ENCODE measurements around the gene WWOX. TPM values are rescaled to one million over a fixed set of nuclear protein-coding genes. Genes with fewer than 3 reads are reported as not detected.

Gene WWOX
- total and polyA plus RNA-seq, 2 donors (not counting 1 experiment from before 2014, with no cell fraction given), result 10.5 to 42.3 TPM

GRCh38 chr16:78633551-78633950 lies 534.1 kb downstream of the WWOX start:
- Histone ChIP-seq H3K9me3 (ENCODE audit: control extremely low read depth in 1 of 3, control insufficient read depth in 2 of 3, insufficient read depth in 1 of 3, low read length in 2 of 3) (peaks cover 0 to 15% (median 13%) of the 10 kb centered on the region in 3 donors), H3K9ac (ENCODE audit: low read length) (no peak overlapping the region), H3K4me3 (ENCODE audit: control extremely low read depth in 1 of 5, extremely low read depth in 1 of 5, insufficient read depth in 1 of 5, low read depth in 2 of 5, low read length in 4 of 5) (no peak overlapping the region), H4K20me1 (ENCODE audit: control insufficient read depth, insufficient read depth, low read length, poor library complexity, severe bottlenecking) (no peaks in the 10 kb centered on the region), H3K79me2 (ENCODE audit: control insufficient read depth, insufficient read depth, low read length) (no peaks in the 10 kb centered on the region), H2AFZ (ENCODE audit: insufficient read depth, low read depth, low read length, poor library complexity, severe bottlenecking) (no peak overlapping the region), H3K4me1 (ENCODE audit: control insufficient read depth in 2 of 2, insufficient read depth in 2 of 2, low read length in 2 of 2) (no peaks in the 10 kb centered on the region), H3K4me2 (replicated peaks; ENCODE audit: low read depth, low read length, poor library complexity, severe bottlenecking) (no peak overlapping the region), H3K27me3 (replicated peaks in 1 of 4; ENCODE audit: control extremely low read depth in 1 of 4, control insufficient read depth in 3 of 4, insufficient read depth in 4 of 4, low read length in 3 of 4) (no peaks in the 10 kb centered on the region), H3K27ac (ENCODE audit: low read length in 2 of 2) (no peak overlapping the region), H3K36me3 (replicated peaks in 1 of 2; ENCODE audit: control extremely low read depth in 1 of 2, control insufficient read depth in 1 of 2, extremely low read depth in 1 of 2, insufficient read depth in 2 of 2, low read length in 1 of 2) (no peaks in the 10 kb centered on the region)
- POLR2A ChIA-PET, result no interaction called here
- Mint-ChIP-seq H3K4me1 (no peaks in the 10 kb centered on the region), H3K27ac (no peak overlapping the region), H3K4me3 (no peak overlapping the region), H3K27me3 (no peaks in the 10 kb centered on the region), H3K9me3 (ENCODE audit: insufficient read depth) (peaks cover 12% of the 10 kb centered on the region)
- no peak for ATAC-seq (ENCODE audit: low read depth)
- TF ChIP-seq EZH2 (IDR thresholded peaks at IDR 0.05; ENCODE audit: borderline replicate concordance, insufficient read depth, low read depth, low read length, poor library complexity, severe bottlenecking) (no peak), CTCF (IDR thresholded peaks at IDR 0.05) (no peak)
- intact Hi-C loops (cut with micrococcal nuclease), result no loop called here
- over 99% methylated on average over 9 of the region's 12 CpGs for WGBS (ENCODE audit: insufficient coverage)
- no peak for DNase-seq
- CTCF ChIA-PET, result no interaction called here

- Histone ChIP-seq H4K20me1 (ENCODE audit: control insufficient read depth, insufficient read depth, low read length, poor library complexity, severe bottlenecking) (no peaks in the 10 kb centered on the region), H3K4me1 (ENCODE audit: control insufficient read depth in 2 of 2, insufficient read depth in 2 of 2, low read length in 2 of 2) (no peaks in the 10 kb centered on the region), H3K9ac (ENCODE audit: low read length) (no peak overlapping the region), H3K4me2 (replicated peaks; ENCODE audit: low read depth, low read length, poor library complexity, severe bottlenecking) (no peak overlapping the region), H3K4me3 (ENCODE audit: control extremely low read depth in 1 of 5, extremely low read depth in 1 of 5, insufficient read depth in 1 of 5, low read depth in 2 of 5, low read length in 4 of 5) (no peak overlapping the region), H3K9me3 (ENCODE audit: control extremely low read depth in 1 of 3, control insufficient read depth in 2 of 3, insufficient read depth in 1 of 3, low read length in 2 of 3) (peaks cover 0 to 11% (median 0%) of the 10 kb centered on the region in 3 donors), H3K79me2 (ENCODE audit: control insufficient read depth, insufficient read depth, low read length) (no peaks in the 10 kb centered on the region), H3K36me3 (replicated peaks in 1 of 2; ENCODE audit: control extremely low read depth in 1 of 2, control insufficient read depth in 1 of 2, extremely low read depth in 1 of 2, insufficient read depth in 2 of 2, low read length in 1 of 2) (no peaks in the 10 kb centered on the region), H2AFZ (ENCODE audit: insufficient read depth, low read depth, low read length, poor library complexity, severe bottlenecking) (no peak overlapping the region), H3K27ac (ENCODE audit: low read length in 2 of 2) (no peak overlapping the region), H3K27me3 (replicated peaks in 1 of 4; ENCODE audit: control extremely low read depth in 1 of 4, control insufficient read depth in 3 of 4, insufficient read depth in 4 of 4, low read length in 3 of 4) (peaks cover 0 to 3% (median 0%) of the 10 kb centered on the region in 4 experiments)
- no peak overlapping the region for H3K27ac Mint-ChIP-seq
- WGBS (ENCODE audit: insufficient coverage), result 89% methylated on average over 7 of the region's 9 CpGs
- no peak for ATAC-seq (ENCODE audit: low read depth)
- no peak overlapping the region for H3K4me3 Mint-ChIP-seq
- TF ChIP-seq EZH2 (IDR thresholded peaks at IDR 0.05; ENCODE audit: borderline replicate concordance, insufficient read depth, low read depth, low read length, poor library complexity, severe bottlenecking) (no peak), CTCF (IDR thresholded peaks at IDR 0.05) (no peak)
- peaks cover 3% of the 10 kb centered on the region for H3K9me3 Mint-ChIP-seq (ENCODE audit: insufficient read depth)
- peaks cover 4% of the 10 kb centered on the region for H3K27me3 Mint-ChIP-seq
- DNase-seq, result no peak
- POLR2A ChIA-PET, result no interaction called here
- H3K4me1 Mint-ChIP-seq, result no peaks in the 10 kb centered on the region
- intact Hi-C loops (cut with micrococcal nuclease), result no loop called here
- CTCF ChIA-PET, result no interaction called here
These were observed 536.4 kb downstream of the WWOX start for GRCh38 chr16:78635807-78636206.
